K562 (cell line): ENCODE results near the gene CACNA1I. TPM values are rescaled to one million over a fixed set of nuclear protein-coding genes. Genes with fewer than 3 reads are reported as not detected.

Source experiments
- CXXC5 ChIP-seq: fragments of 250-450 bp; sonication (Bioruptor Pico); IDR thresholded peaks from 2 replicates; pipeline ENCODE4 v1.8.0; 2022; ENCODE audit warnings: inconsistent platforms, mild to moderate bottlenecking, moderate library complexity
- ETV6 ChIP-seq, 3 experiments: fragments of 150-350 bp in 1 of 3; sonication (generic) in 1 of 3; formaldehyde crosslinking in 1 of 3; IDR thresholded peaks; 2 replicates each; pipeline versions ENCODE4 v1.6.1 to v1.8.0; 2014 to 2022; ENCODE audit warnings: borderline replicate concordance in 2 of 3, low read depth in 2 of 3, antibody characterized with exemption in 1 of 3, low read length in 1 of 3, mild to moderate bottlenecking in 1 of 3, missing genetic modification reagents in 1 of 3
- FOS ChIP-seq: IDR thresholded peaks from 3 replicates; pipeline ENCODE4 v1.6.1; 2011; ENCODE audit not compliant: insufficient read length; ENCODE audit errors: extremely low read depth
- FOXK1 ChIP-seq: sonication (generic); formaldehyde crosslinking; IDR thresholded peaks from 2 replicates; pipeline ENCODE4 v1.8.0; 2022; ENCODE audit warnings: missing genetic modification reagents, mild to moderate bottlenecking, borderline replicate concordance
- SRSF7 ChIP-seq: fragments of 200-400 bp; formaldehyde crosslinking; optimal IDR thresholded peaks from 2 replicates; pipeline ENCODE3; 2017; ENCODE audit warnings: mild to moderate bottlenecking, low read depth, low read length
- polyA plus RNA-seq, 8 experiments: library from polyadenylated mRNA; depleted of rRNA in 4 of 8; stranded (reverse) in 5 of 8; unstranded in 3 of 8; fragments of >200 nt; fragmentation: Nextera tagmentation in 2 of 8; fragmentation: Illumina TruSeq in 1 of 8; extraction: Ambion mirVana in 2 of 8; extraction: Trizol in 1 of 8; gene quantifications; 2 replicates each; pipeline versions ENCODE4 v1.2.1 to v1.2.3, GENCODE V29; 2011 to 2014; ENCODE audit warnings: inconsistent platforms in 1 of 8, missing spikeins in 1 of 8
- total RNA-seq, 7 experiments: library from RNA; depleted of rRNA in 6 of 7; stranded (reverse); fragments of >200 nt in 6 of 7; fragmentation: Illumina TruSeq in 2 of 7; extraction: Trizol in 2 of 7; gene quantifications; 2 replicates each; pipeline versions ENCODE4 v1.2.1 to v1.2.3, GENCODE V29; 2011 to 2021; ENCODE audit warnings: low replicate concordance in 1 of 7
- TF ChIP-seq, protein P1 (sequence below): sonication (generic); formaldehyde crosslinking; IDR thresholded peaks from 2 replicates; pipeline ENCODE4 v1.8.1; 2023; ENCODE audit warnings: missing genetic modification reagents, mild to moderate bottlenecking, borderline replicate concordance
- TF ChIP-seq, protein P2 (sequence below): sonication (generic); formaldehyde crosslinking; IDR thresholded peaks from 2 replicates; pipeline ENCODE4 v1.8.0; 2022; ENCODE audit warnings: missing genetic modification reagents, mild to moderate bottlenecking, moderate library complexity, borderline replicate concordance
- TF ChIP-seq, protein P3 (sequence below): sonication (generic); formaldehyde crosslinking; IDR thresholded peaks from 2 replicates; pipeline ENCODE4 v1.8.1; 2022; ENCODE audit warnings: missing genetic modification reagents

CACNA1I gene
- total and polyA plus RNA-seq, 9 of the 15 experiments (the other 6 are each of a cell fraction or from before 2014, with no cell fraction given) = 0.01 to 0.79 (median 0.32) TPM; not detected in 1

DNA sequence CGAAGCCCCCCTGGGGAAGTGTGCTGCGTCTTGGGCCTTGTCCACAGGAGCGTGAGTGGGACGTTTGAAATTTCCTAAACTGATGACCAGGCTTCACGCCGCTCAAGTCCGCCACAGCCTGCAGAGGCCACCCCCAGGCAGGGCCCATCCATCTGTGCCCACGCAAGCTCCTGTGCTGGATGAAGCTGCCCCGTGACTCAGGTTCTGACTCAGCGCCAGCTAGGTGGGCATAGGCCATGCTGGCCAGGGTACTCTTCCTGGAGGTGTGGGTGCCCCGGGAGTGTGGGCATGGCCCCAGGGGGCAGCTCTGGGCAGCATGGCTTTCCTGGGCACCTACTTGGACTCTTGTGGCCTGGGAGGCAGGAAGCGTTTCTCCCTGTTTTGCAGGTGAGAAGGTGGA, 134.8 kb downstream of the CACNA1I start (continued):
- no peak for TF ChIP-seq SRSF7
- TF ChIP-seq, protein P1, sequence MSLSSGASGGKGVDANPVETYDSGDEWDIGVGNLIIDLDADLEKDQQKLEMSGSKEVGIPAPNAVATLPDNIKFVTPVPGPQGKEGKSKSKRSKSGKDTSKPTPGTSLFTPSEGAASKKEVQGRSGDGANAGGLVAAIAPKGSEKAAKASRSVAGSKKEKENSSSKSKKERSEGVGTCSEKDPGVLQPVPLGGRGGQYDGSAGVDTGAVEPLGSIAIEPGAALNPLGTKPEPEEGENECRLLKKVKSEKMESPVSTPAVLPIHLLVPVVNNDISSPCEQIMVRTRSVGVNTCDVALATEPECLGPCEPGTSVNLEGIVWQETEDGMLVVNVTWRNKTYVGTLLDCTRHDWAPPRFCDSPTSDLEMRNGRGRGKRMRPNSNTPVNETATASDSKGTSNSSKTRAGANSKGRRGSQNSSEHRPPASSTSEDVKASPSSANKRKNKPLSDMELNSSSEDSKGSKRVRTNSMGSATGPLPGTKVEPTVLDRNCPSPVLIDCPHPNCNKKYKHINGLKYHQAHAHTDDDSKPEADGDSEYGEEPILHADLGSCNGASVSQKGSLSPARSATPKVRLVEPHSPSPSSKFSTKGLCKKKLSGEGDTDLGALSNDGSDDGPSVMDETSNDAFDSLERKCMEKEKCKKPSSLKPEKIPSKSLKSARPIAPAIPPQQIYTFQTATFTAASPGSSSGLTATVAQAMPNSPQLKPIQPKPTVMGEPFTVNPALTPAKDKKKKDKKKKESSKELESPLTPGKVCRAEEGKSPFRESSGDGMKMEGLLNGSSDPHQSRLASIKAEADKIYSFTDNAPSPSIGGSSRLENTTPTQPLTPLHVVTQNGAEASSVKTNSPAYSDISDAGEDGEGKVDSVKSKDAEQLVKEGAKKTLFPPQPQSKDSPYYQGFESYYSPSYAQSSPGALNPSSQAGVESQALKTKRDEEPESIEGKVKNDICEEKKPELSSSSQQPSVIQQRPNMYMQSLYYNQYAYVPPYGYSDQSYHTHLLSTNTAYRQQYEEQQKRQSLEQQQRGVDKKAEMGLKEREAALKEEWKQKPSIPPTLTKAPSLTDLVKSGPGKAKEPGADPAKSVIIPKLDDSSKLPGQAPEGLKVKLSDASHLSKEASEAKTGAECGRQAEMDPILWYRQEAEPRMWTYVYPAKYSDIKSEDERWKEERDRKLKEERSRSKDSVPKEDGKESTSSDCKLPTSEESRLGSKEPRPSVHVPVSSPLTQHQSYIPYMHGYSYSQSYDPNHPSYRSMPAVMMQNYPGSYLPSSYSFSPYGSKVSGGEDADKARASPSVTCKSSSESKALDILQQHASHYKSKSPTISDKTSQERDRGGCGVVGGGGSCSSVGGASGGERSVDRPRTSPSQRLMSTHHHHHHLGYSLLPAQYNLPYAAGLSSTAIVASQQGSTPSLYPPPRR (CRISPR knock-in tag) = no peak
- no peak for TF ChIP-seq FOS
- no peak for TF ChIP-seq FOXK1
- no peak for TF ChIP-seq CXXC5
- TF ChIP-seq, protein P2, sequence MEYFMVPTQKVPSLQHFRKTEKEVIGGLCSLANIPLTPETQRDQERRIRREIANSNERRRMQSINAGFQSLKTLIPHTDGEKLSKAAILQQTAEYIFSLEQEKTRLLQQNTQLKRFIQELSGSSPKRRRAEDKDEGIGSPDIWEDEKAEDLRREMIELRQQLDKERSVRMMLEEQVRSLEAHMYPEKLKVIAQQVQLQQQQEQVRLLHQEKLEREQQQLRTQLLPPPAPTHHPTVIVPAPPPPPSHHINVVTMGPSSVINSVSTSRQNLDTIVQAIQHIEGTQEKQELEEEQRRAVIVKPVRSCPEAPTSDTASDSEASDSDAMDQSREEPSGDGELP (CRISPR knock-in tag) = no peak
- TF ChIP-seq, protein P3, sequence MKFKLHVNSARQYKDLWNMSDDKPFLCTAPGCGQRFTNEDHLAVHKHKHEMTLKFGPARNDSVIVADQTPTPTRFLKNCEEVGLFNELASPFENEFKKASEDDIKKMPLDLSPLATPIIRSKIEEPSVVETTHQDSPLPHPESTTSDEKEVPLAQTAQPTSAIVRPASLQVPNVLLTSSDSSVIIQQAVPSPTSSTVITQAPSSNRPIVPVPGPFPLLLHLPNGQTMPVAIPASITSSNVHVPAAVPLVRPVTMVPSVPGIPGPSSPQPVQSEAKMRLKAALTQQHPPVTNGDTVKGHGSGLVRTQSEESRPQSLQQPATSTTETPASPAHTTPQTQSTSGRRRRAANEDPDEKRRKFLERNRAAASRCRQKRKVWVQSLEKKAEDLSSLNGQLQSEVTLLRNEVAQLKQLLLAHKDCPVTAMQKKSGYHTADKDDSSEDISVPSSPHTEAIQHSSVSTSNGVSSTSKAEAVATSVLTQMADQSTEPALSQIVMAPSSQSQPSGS = no peak
- TF ChIP-seq ETV6 (IDR thresholded peaks at IDR 0.05; ENCODE audit: borderline replicate concordance in 1 of 2, low read depth in 2 of 2, low read length in 1 of 2) = no peak
- TF ChIP-seq ETV6 (CRISPR knock-in tag; IDR thresholded peaks at IDR 0.05; ENCODE audit: borderline replicate concordance) = no peak
